SK-N-SH (cell line): Measurements from ENCODE around the gene SH3RF2.

Source experiments
- CTCF ChIP-seq: fragments of 200-600 bp; sonication (generic); IDR thresholded peaks from 2 replicates; pipeline ENCODE4 v1.6.1; 2017; ENCODE audit warnings: antibody characterized with exemption, mild to moderate bottlenecking, moderate library complexity
- EP300 ChIP-seq, 2 experiments: IDR thresholded peaks; 2 replicates each; pipeline versions ENCODE4 v1.4.0 to v1.6.1; 2012; ENCODE audit warnings: borderline replicate concordance in 1 of 2, low read depth in 1 of 2, low read length in 1 of 2
- EZH2phosphoT487 ChIP-seq: fragments of 200-600 bp; sonication (generic); IDR thresholded peaks from 2 replicates; pipeline ENCODE4 v1.6.1; 2017; ENCODE audit warnings: low read depth, mixed run types, mild to moderate bottlenecking, antibody characterized with exemption, moderate library complexity, borderline replicate concordance
- IRF3 ChIP-seq: fragments of 150-350 bp; IDR thresholded peaks from 2 replicates; pipeline ENCODE4 v1.6.1; 2016; ENCODE audit warnings: mild to moderate bottlenecking, low read depth, low read length
- MAX ChIP-seq: IDR thresholded peaks from 2 replicates; pipeline ENCODE4 v1.4.0; 2012; ENCODE audit warnings: low read depth
- MXI1 ChIP-seq: IDR thresholded peaks from 2 replicates; pipeline ENCODE4 v1.6.1; 2012; ENCODE audit warnings: mild to moderate bottlenecking, low read depth, low read length, improper control_type of control experiment
- POLR2AphosphoS5 ChIP-seq: IDR thresholded peaks from 2 replicates; pipeline ENCODE4 v1.6.1; 2012; ENCODE audit warnings: low read depth, low read length
- REST ChIP-seq: IDR thresholded peaks from 2 replicates; pipeline ENCODE4 v1.6.1; 2012; ENCODE audit warnings: mild to moderate bottlenecking, low read depth, low read length, moderate library complexity
- RFX5 ChIP-seq: IDR thresholded peaks from 2 replicates; pipeline ENCODE4 v1.6.1; 2012; ENCODE audit warnings: mild to moderate bottlenecking, improper control_type of control experiment, low read length
- RXRA ChIP-seq: IDR thresholded peaks from 2 replicates; pipeline ENCODE4 v1.4.0; 2012; ENCODE audit warnings: low read depth, mild to moderate bottlenecking, borderline replicate concordance
- SIN3A ChIP-seq: IDR thresholded peaks from 2 replicates; pipeline ENCODE4 v1.6.1; 2012; ENCODE audit warnings: low read depth, mild to moderate bottlenecking, low read length, moderate library complexity, borderline replicate concordance
- TAF1 ChIP-seq: IDR thresholded peaks from 2 replicates; pipeline ENCODE4 v1.6.1; 2012; ENCODE audit warnings: low read depth, mild to moderate bottlenecking, low read length, moderate library complexity, borderline replicate concordance
- USF1 ChIP-seq: IDR thresholded peaks from 2 replicates; pipeline ENCODE4 v1.4.0; 2012; ENCODE audit warnings: low read depth, borderline replicate concordance
- USF2 ChIP-seq: fragments of 150-350 bp; IDR thresholded peaks from 2 replicates; pipeline ENCODE4 v1.6.1; 2017; ENCODE audit warnings: antibody characterized with exemption, low read length, low read depth, borderline replicate concordance

- TF ChIP-seq CTCF (no peak), IRF3 (no peak), MAX (no peak), SIN3A (no peak), EP300 (IDR thresholded peaks at IDR 0.05; ENCODE audit: borderline replicate concordance in 1 of 2, low read depth in 1 of 2, low read length in 1 of 2) (no peak), TAF1 (no peak), USF2 (no peak), RXRA (no peak), REST (no peak), EZH2phosphoT487 (no peak), POLR2AphosphoS5 (no peak), RFX5 (no peak), USF1 (no peak), MXI1 (no peak)
These were observed 62.8 kb downstream of the SH3RF2 start for GRCh38 chr5:145999208-145999607.
